ENCODE data around the gene THRSP. TPM values are rescaled to one million over a fixed set of nuclear protein-coding genes. Genes with fewer than 3 reads are reported as not detected.

The THRSP gene
- total and polyA plus RNA-seq, 2 experiments from 2014 or later, result not detected

DNA sequence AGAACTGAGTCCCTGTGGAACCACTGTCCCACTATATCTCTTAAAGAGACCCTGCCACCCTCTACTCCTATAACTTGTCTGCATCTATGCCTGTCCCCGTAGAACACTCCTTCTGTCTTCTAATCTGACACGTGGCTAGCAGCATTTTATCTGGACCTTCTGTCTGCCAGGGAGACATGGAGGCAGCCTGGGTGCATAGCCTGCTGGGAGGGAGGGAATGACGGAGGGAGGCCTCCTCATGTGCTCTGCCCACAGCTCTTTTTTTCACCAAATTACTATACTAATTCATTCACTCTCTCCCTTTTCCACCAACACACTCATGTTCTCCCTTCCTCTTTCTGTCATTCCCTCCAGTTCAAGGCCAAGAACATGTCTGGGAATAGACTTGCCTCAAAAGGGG lies 7.6 kb upstream of the THRSP start:
- H4K20me1 ChIP-seq (replicated peaks; ENCODE audit: insufficient read depth), result no peaks in the 10 kb centered on the region
- TF ChIP-seq ZNF114 (CRISPR knock-in tag; IDR thresholded peaks at IDR 0.05) (no peak), EZH2 (IDR thresholded peaks at IDR 0.05; ENCODE audit: low read depth, unreplicated experiment) (no peak), NANOG (IDR thresholded peaks at IDR 0.05; ENCODE audit: borderline replicate concordance) (no peak)
- TF ChIP-seq, protein P1, sequence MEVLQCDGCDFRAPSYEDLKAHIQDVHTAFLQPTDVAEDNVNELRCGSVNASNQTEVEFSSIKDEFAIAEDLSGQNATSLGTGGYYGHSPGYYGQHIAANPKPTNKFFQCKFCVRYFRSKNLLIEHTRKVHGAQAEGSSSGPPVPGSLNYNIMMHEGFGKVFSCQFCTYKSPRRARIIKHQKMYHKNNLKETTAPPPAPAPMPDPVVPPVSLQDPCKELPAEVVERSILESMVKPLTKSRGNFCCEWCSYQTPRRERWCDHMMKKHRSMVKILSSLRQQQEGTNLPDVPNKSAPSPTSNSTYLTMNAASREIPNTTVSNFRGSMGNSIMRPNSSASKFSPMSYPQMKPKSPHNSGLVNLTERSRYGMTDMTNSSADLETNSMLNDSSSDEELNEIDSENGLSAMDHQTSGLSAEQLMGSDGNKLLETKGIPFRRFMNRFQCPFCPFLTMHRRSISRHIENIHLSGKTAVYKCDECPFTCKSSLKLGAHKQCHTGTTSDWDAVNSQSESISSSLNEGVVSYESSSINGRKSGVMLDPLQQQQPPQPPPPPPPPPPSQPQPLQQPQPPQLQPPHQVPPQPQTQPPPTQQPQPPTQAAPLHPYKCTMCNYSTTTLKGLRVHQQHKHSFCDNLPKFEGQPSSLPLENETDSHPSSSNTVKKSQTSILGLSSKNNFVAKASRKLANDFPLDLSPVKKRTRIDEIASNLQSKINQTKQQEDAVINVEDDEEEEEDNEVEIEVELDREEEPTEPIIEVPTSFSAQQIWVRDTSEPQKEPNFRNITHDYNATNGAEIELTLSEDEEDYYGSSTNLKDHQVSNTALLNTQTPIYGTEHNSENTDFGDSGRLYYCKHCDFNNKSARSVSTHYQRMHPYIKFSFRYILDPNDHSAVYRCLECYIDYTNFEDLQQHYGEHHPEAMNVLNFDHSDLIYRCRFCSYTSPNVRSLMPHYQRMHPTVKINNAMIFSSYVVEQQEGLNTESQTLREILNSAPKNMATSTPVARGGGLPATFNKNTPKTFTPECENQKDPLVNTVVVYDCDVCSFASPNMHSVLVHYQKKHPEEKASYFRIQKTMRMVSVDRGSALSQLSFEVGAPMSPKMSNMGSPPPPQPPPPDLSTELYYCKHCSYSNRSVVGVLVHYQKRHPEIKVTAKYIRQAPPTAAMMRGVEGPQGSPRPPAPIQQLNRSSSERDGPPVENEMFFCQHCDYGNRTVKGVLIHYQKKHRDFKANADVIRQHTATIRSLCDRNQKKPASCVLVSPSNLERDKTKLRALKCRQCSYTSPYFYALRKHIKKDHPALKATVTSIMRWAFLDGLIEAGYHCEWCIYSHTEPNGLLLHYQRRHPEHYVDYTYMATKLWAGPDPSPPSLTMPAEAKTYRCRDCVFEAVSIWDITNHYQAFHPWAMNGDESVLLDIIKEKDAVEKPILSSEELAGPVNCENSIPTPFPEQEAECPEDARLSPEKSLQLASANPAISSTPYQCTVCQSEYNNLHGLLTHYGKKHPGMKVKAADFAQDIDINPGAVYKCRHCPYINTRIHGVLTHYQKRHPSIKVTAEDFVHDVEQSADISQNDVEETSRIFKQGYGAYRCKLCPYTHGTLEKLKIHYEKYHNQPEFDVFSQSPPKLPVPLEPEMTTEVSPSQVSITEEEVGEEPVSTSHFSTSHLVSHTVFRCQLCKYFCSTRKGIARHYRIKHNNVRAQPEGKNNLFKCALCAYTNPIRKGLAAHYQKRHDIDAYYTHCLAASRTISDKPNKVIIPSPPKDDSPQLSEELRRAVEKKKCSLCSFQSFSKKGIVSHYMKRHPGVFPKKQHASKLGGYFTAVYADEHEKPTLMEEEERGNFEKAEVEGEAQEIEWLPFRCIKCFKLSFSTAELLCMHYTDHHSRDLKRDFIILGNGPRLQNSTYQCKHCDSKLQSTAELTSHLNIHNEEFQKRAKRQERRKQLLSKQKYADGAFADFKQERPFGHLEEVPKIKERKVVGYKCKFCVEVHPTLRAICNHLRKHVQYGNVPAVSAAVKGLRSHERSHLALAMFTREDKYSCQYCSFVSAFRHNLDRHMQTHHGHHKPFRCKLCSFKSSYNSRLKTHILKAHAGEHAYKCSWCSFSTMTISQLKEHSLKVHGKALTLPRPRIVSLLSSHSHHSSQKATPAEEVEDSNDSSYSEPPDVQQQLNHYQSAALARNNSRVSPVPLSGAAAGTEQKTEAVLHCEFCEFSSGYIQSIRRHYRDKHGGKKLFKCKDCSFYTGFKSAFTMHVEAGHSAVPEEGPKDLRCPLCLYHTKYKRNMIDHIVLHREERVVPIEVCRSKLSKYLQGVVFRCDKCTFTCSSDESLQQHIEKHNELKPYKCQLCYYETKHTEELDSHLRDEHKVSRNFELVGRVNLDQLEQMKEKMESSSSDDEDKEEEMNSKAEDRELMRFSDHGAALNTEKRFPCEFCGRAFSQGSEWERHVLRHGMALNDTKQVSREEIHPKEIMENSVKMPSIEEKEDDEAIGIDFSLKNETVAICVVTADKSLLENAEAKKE (CRISPR knock-in tag; IDR thresholded peaks at IDR 0.05), result no peak
- Mint-ChIP-seq H3K27ac (no peak overlapping the region), H3K36me3 (ENCODE audit: low read depth) (no peaks in the 10 kb centered on the region), H3K4me3 (no peak overlapping the region), H3K9me3 (no peaks in the 10 kb centered on the region), H3K4me1 (peaks cover 3% of the 10 kb centered on the region; the same call in 2 of the 3 replicates), H3K27me3 (ENCODE audit: insufficient read depth, low read depth, poor library complexity) (peaks cover 2% of the 10 kb centered on the region)
- no peaks in the 10 kb centered on the region for H3F3A ChIP-seq (replicated peaks; ENCODE audit: low read depth)
- ATAC-seq (no peak), DNase-seq (ENCODE audit: low spot score) (no peak)
- H3K36me3 ChIP-seq (ENCODE audit: insufficient read depth), result no peaks in the 10 kb centered on the region
- peaks cover 4% of the 10 kb centered on the region; the same call in 1 of the 2 replicates for H3K4me1 ChIP-seq (ENCODE audit: insufficient read depth)
- no peak overlapping the region for H3K27ac ChIP-seq (ENCODE audit: low read depth)
- no peak overlapping the region for H3K4me2 ChIP-seq
- no peak overlapping the region for H2AFZ ChIP-seq
- no peak overlapping the region for H3K4me3 ChIP-seq
- no peaks in the 10 kb centered on the region for H3K9me2 ChIP-seq (ENCODE audit: insufficient read depth)
- no peaks in the 10 kb centered on the region for H3K27me3 ChIP-seq (ENCODE audit: insufficient read depth)
- no peaks in the 10 kb centered on the region for H3K79me2 ChIP-seq (replicated peaks; ENCODE audit: insufficient read depth)

DNA sequence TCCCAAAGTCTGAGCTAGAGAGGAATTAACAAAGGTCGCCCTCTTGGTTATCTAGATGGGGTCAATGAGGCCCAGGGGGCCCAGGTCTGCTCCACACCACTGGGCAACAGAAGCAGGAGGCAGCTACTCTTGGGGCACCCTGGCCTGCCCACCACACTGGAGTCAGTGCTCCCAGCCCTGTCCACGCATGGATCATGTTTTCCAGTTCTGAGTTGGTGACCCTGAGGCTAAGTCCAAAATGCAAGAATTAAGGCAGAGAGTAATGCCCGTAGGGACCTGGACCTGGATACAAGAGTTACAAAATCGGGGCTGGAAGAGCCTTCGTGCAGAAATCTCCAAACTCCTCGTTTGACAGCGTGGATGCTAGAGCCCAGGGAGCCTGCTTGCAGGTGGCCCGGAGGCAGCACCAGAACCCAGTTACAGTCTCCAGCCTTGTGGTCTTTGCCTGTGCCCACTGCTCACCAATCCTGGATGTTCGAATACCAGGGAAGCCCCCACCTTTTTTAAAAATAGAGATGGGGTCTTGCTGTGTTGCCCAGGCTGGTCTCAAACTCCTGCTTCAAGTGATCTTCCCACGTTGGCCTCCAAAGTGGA lies 6.1 kb upstream of the THRSP start:
- no peaks in the 10 kb centered on the region for H4K20me1 ChIP-seq (replicated peaks; ENCODE audit: insufficient read depth)
- no peak overlapping the region for H3K4me3 ChIP-seq
- H3K9me2 ChIP-seq (ENCODE audit: insufficient read depth), result no peaks in the 10 kb centered on the region
- H3K79me2 ChIP-seq (replicated peaks; ENCODE audit: insufficient read depth), result no peaks in the 10 kb centered on the region
- no peaks in the 10 kb centered on the region for H3K27me3 ChIP-seq (ENCODE audit: insufficient read depth)
- H3K4me1 ChIP-seq (ENCODE audit: insufficient read depth), result no peaks in the 10 kb centered on the region
- H3F3A ChIP-seq (replicated peaks; ENCODE audit: low read depth), result no peaks in the 10 kb centered on the region
- Mint-ChIP-seq H3K27ac (no peak overlapping the region), H3K27me3 (ENCODE audit: insufficient read depth, low read depth, poor library complexity) (peaks cover 2% of the 10 kb centered on the region), H3K4me3 (no peak overlapping the region), H3K9me3 (no peaks in the 10 kb centered on the region), H3K36me3 (ENCODE audit: low read depth) (no peaks in the 10 kb centered on the region), H3K4me1 (no peaks in the 10 kb centered on the region)
- no peaks in the 10 kb centered on the region for H3K36me3 ChIP-seq (ENCODE audit: insufficient read depth)
- no peak overlapping the region for H3K4me2 ChIP-seq
- DNase-seq (ENCODE audit: low spot score) (no peak), ATAC-seq (no peak)
- no peak overlapping the region for H2AFZ ChIP-seq
- H3K27ac ChIP-seq (ENCODE audit: low read depth), result no peak overlapping the region
- TF ChIP-seq EZH2phosphoT487 (IDR thresholded peaks at IDR 0.05; ENCODE audit: unreplicated experiment), result no peak
- no peak for TF ChIP-seq STAT1 (IDR thresholded peaks at IDR 0.05; ENCODE audit: unreplicated experiment)
- no peak for TF ChIP-seq JUNB (IDR thresholded peaks at IDR 0.05; ENCODE audit: unreplicated experiment)
- TF ChIP-seq POLR2AphosphoS5 (IDR thresholded peaks at IDR 0.05; ENCODE audit: low read depth), result no peak
- TF ChIP-seq, protein P2, sequence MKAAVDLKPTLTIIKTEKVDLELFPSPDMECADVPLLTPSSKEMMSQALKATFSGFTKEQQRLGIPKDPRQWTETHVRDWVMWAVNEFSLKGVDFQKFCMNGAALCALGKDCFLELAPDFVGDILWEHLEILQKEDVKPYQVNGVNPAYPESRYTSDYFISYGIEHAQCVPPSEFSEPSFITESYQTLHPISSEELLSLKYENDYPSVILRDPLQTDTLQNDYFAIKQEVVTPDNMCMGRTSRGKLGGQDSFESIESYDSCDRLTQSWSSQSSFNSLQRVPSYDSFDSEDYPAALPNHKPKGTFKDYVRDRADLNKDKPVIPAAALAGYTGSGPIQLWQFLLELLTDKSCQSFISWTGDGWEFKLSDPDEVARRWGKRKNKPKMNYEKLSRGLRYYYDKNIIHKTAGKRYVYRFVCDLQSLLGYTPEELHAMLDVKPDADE (IDR thresholded peaks at IDR 0.05), result no peak
- TF ChIP-seq, protein P3, sequence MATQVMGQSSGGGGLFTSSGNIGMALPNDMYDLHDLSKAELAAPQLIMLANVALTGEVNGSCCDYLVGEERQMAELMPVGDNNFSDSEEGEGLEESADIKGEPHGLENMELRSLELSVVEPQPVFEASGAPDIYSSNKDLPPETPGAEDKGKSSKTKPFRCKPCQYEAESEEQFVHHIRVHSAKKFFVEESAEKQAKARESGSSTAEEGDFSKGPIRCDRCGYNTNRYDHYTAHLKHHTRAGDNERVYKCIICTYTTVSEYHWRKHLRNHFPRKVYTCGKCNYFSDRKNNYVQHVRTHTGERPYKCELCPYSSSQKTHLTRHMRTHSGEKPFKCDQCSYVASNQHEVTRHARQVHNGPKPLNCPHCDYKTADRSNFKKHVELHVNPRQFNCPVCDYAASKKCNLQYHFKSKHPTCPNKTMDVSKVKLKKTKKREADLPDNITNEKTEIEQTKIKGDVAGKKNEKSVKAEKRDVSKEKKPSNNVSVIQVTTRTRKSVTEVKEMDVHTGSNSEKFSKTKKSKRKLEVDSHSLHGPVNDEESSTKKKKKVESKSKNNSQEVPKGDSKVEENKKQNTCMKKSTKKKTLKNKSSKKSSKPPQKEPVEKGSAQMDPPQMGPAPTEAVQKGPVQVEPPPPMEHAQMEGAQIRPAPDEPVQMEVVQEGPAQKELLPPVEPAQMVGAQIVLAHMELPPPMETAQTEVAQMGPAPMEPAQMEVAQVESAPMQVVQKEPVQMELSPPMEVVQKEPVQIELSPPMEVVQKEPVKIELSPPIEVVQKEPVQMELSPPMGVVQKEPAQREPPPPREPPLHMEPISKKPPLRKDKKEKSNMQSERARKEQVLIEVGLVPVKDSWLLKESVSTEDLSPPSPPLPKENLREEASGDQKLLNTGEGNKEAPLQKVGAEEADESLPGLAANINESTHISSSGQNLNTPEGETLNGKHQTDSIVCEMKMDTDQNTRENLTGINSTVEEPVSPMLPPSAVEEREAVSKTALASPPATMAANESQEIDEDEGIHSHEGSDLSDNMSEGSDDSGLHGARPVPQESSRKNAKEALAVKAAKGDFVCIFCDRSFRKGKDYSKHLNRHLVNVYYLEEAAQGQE (IDR thresholded peaks at IDR 0.05; ENCODE audit: unreplicated experiment), result no peak
